GM12874 (cell line): ENCODE data around the gene MRFAP1L1.

ENCODE experiments used
- TF ChIP-seq, protein P1 (sequence below): IDR thresholded peaks from 2 replicates; pipeline ENCODE4 v1.5.1; 2011; ENCODE audit warnings: low read depth, mild to moderate bottlenecking, control low read depth, low read length, moderate library complexity; ENCODE audit not compliant: insufficient read depth

The MRFAP1L1 gene

DNA sequence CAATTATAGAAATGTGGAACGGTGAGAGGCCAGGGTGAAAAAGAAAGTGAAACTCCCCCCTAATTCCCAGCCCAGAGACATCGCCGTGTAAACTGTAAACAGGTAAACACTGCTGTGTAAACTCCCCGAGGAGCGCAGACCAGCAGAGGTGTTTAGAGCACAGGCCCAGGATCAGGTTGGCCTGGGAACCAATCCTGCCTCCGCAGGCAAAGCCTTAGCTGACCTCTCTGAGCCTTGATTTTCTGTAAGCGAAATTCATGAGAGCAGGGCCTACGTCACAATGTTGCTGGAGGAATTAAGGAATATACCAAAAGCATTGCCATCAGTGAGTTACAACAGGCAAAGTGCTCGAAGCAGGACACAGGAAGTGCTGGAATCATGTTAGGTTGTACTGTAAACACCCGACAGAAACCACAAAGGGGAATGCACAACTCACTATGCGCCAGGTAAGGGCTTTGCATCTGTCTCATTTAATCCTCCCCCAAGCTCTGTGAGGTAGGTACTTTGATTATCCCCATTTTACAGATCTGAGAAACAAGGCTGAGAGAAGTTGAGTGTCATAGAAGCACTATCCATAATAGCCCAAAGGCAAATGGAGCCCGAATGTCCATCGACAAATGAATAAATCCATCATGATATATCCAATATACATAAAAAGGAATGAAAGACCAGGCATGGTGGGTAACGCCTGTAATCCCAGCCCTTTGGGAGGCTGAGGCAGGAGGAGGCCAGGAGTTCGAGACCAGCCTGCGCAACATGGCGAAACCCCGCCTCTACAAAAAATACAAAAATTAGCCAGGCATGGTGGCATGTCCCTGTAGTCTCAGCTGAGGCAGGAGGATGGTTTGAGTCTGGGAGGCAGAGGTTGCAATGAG, 42.2 kb upstream of the MRFAP1L1 start:
- TF ChIP-seq, protein P1, sequence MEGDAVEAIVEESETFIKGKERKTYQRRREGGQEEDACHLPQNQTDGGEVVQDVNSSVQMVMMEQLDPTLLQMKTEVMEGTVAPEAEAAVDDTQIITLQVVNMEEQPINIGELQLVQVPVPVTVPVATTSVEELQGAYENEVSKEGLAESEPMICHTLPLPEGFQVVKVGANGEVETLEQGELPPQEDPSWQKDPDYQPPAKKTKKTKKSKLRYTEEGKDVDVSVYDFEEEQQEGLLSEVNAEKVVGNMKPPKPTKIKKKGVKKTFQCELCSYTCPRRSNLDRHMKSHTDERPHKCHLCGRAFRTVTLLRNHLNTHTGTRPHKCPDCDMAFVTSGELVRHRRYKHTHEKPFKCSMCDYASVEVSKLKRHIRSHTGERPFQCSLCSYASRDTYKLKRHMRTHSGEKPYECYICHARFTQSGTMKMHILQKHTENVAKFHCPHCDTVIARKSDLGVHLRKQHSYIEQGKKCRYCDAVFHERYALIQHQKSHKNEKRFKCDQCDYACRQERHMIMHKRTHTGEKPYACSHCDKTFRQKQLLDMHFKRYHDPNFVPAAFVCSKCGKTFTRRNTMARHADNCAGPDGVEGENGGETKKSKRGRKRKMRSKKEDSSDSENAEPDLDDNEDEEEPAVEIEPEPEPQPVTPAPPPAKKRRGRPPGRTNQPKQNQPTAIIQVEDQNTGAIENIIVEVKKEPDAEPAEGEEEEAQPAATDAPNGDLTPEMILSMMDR, result no peak

DNA sequence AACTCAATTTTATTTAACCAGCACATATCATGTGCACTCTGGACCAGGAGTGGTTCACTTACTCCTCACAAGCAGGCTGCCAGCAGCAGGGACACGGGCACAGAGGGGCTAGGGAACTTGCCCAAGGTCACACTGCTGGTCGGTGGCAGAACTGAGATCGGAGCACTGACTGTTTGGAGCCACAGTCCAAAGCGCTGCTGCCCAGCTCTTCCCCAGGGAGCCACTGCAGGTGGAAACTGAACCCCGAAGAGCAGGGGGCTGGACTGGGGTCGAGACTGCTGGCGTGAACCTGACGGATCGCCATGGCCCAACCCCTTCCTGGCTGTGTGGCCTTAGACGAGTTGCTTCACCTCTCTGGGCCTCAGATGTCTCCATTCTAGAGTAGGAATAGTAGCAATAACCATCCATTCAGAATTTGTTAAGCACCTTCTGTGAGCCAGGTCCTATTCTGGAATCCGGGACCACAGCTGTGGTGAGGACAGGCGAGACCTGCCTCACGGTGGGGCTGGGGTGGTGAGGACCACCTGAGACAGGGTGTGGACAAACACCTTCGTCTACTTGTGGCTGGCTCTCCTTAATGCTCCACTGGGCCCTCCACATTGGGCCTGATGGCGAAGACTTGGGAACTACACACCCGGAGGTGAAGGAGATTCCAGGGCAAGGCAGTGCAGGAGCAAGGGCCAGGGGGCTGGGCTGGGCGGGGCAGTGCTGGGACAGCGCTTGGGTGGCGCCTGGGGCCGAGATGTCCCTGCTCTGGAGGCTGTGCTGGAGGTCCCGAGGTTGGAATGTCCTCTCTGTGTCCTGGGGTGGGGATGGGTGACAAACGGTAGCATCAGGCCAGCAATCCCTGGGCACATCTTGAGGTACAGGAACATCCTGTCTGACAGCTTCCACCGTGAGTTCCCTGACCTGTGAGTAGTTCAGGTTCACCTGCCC, 40.9 kb upstream of the MRFAP1L1 start:
- TF ChIP-seq, protein P1, result no peak

DNA sequence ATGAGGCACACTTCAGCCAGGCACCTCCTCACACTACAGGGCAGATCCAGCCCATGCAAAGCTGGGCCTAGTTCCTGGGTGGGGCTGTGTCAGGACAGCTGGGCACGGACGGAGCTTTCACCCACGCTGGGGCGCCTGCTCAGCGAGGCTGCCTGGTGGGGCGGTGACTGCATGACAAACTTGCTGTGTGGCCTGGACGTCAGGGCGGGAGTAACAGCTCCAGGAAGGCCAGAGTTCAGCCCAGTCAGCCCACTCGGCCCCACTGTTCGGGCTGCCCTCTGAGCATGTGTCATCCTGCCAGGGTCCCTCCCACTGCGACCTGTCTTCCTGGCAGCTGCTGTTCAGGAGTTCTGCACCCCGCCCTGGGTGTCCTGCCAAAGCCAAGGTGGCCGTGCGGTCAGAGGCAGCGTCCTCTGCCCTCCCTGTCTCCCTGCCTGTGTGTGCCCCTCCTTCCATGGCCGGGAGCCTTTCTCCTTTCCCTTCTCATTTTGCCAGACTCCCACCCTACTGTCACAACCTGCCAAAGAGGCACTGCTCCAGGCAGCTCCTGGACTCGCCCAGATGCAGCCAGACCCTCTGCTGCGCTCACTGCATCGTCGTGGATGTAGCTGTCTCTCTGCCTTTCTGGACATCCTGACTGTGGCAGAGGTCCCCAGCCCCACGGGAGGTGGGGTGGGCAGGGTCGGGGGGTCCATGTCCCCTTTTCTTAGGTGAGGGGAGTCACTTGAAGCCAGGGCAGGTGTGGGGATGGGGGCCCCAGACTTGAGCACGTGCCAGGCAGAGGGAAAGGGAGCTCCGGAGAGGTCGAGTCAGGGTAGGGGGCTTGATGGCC, 39.9 kb upstream of the MRFAP1L1 start:
- TF ChIP-seq, protein P1, result no peak

DNA sequence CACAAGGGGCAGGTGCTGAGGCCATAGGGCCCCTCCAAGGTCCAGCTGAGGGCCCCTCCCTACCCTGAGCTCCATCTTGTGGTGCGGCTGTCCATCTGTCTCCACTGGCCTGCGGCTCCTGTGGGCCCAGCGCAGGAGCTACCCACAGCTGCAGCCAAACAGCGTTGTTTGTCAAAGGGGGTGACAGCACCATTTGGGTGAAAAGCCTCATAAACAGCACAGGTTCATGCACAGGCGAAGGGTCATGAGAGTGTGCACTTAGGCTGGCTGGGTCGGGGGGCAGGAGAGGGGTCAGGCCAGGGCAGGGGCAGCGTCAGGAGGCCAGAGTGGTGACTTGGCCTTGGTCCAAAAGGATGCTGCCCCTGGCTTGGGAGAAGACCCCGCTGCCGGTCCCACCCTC, 38.6 kb upstream of the MRFAP1L1 start:
- TF ChIP-seq, protein P1, result no peak

DNA sequence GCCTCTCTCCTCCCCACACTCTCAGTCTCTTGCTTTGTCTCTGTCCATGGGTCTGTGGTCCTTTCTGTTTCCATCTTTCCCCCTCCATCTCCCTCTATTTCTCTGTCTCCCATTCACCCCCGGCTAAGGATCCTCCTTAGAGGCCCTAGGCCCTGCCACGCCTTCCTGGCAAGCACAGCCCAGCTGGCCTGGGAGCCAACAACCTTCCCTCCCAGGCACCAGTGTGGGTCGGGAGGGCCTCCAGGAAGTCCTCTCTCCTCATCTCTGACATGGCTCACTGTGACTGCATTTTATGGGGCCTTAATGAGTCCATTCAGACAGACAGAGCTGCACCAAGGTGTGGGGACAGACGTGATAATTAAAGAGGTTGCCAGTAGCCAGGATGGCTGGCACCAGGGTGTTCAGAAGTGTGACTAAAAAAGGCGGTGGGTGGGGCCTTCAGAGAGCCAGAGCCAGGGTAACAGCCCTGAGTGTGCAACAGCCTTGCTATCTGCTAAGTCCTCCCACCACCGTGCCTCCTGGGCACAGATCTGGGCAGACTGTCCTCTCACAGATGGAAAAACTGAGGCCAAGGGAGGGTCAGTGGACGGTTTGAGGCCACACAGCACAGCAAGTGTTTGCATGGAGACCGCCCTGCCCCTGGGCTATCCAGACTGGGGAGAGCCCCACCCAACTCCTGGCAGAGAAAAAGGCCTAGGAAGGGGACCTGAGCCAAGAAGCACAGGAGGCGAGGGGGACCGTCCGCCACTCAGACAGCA, 37.8 kb upstream of the MRFAP1L1 start:
- TF ChIP-seq, protein P1, result no peak

DNA sequence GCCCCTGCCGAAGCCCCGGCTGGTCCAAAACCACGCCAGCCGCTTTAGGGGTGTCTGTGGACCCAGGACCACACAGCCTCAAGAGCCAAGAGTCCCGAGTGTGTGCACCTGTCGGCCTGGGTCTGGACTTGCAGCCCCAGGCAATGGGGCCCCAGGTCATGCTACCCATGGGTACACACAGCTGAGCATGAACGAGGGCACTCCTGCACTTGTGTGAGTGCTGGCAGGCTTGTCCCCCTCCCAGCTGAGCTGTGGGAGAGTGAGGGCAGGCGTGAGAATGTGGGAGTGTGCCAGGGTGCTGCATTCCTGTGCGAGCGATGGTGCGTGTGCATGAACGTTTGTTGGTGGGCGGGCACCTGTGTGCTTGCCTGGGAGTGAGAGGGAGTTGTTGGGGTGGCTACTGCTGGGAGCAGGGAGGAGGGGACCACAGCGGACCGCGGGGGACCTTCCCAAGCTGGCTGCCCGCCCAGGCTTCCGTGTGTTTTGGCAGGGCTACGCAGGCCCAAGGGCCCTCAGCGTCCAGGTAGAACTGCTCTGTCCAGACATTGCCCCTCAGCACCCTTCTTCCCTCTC, 37.1 kb upstream of the MRFAP1L1 start:
- TF ChIP-seq, protein P1, result no peak
